PC-3 (cell line): ENCODE data around the gene KAZN.

ENCODE experiments used
- CTCF ChIP-seq: fragments of 300-600 bp; sonication (generic); conservative IDR thresholded peaks from 2 replicates; pipeline ENCODE4 v1.5.1; 2017; ENCODE audit warnings: antibody characterized with exemption, low read depth, mild to moderate bottlenecking, low read length
- EZH2 ChIP-seq: fragments of 300-600 bp; sonication (generic); IDR thresholded peaks from one replicate; pipeline ENCODE4 v1.6.1; 2017; ENCODE audit warnings: antibody characterized with exemption, mild to moderate bottlenecking, low read length; ENCODE audit not compliant: unreplicated experiment
- EZH2phosphoT487 ChIP-seq: fragments of 300-600 bp; sonication (generic); IDR thresholded peaks from 2 replicates; pipeline ENCODE4 v1.6.1; 2018; ENCODE audit warnings: mild to moderate bottlenecking, antibody characterized with exemption, low read length, borderline replicate concordance

GRCh38 chr1:14815175-14815877 is 216.8 kb downstream of the KAZN start:
- TF ChIP-seq CTCF (no peak), EZH2phosphoT487 (no peak), EZH2 (no peak)
